GM18511 (cell line): ENCODE data around the gene ATP5PO.
"Not testable (repeated sequence)": the region's sequence is repeated elsewhere in the genome, so short reads cannot be mapped to it uniquely, and the experiment has no call there.

Experiments
- ATAC-seq: cut with Tn5 transposase; IDR thresholded peaks from one replicate; pipeline ENCODE4 v1.9.1; 2021; ENCODE audit warnings: mild to moderate bottlenecking, moderate library complexity; ENCODE audit not compliant: unreplicated experiment

The ATP5PO gene

DNA sequence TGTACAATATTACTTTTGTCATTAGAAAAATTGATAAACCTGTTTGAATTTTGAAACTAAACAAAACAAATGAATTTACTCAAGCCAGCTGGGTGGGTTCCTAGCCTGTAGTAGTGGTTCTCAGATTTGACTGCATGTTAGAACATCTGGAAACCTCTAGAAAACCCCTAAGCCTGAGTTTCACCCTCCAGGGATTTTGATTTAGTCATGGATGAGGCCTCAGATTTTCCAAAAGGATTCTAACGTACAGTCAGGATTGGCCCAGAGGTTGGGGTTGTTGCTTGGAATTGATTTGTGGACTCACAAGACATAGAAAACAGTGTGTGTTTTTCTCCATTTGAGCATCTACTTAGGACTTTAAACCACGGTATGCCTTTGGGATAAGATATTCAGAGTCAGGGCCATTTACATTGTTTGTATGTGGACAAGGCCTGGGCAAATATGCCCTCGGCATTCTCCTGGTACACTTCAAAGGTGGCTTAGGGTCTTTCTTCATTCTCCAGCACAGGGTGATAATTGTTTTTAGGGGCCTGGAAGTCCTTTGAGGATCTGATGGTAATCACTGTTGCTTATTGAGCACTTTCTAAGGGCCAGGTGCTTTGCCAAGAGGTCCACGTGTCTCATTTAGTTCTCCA lies 42.6 kb downstream of the ATP5PO start:
- ATAC-seq = no peak

DNA sequence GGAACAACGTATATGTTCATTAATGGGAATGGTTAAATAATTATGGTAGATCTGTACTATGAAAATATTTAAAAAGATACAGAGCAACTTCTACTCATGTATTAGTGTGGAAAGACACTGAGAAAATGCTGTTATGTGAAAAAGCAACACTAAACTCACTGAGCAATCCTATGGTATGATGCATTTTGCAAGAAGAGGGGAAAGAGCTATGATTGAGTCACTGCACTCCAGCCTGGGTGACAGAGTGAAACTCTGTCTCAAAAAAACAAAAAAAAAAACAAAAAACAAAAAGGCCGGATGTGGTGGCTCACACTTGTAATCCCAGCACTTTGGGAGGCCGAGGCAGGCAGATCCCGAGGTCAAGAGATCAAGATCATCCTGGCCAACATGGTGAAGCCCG lies 44.4 kb downstream of the ATP5PO start:
- no peak for ATAC-seq

DNA sequence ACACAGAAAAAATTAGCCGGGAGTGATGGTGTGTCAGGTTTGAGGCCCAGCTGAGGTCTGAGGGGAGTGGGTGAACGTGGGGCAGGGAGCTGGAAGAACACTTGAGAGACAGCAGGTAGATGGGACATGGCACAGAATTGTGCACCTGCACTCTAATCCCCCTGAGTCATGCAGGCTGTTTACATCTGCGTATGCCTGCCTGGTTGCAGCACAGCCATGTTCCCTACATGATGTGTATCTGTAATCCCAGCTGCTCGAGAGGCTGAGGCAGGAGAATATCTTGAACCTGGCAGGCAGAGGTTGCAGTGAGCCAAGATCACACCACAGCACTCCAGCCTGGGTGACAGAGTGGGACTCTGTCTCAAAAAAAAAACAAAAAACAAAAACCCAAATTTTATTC lies 44.8 kb downstream of the ATP5PO start:
- no peak for ATAC-seq

DNA sequence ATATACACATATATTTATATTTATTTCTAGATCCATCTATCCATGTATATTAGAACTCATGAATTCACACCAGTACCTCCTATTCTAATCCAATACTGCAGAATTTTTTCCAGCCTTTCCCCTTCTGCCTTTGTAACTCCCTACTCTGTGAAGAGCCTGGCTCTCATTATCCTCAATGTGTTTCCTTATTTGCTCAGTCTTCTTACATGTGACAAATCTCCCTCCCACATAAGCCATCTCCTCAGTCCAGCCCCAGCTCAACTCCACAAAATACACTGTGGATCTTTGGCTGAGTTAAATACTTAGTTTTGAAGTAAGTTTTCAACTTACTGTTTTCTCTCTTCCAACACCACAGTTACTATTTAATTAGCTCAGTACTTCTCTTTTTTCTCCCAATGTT lies 45.7 kb downstream of the ATP5PO start:
- ATAC-seq = no peak

DNA sequence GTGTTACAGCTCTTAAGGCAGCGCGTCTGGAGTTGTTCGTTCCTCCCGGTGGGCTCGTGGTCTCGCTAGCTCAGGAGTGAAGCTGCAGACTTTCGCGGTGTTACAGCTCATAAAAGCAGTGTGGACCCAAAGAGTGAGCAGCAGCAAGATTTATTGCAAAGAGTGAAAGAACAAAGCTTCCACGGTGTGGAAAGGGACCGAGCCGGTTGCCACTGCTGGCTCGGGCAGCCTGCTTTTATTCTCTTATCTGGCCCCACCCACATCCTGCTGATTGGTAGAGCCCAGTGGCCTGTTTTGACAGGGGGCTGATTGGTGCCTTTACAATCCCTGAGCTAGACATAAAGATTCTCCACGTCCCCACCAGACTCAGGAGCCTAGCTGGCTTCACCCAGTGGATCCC lies 47.7 kb downstream of the ATP5PO start:
- ATAC-seq = not testable (repeated sequence)

DNA sequence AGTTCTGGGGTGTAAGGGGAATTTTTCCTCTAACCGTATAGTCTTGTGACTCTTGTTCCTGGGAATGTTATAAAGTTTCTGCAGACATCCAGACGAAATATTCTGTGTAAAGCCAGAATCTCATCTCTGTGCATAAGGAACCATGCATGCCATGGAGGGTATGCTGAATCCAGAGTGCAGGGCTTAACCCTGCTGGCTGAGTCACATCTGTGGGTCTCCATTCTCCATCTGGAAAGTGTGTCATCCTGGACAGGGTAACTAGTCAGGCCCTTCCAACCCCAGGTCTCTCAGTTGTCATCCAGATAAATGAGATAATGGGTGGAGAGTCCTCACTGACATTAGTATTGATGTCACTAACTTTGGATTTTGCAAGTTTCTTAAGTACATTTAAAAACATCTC lies 48.8 kb downstream of the ATP5PO start:
- ATAC-seq = no peak

DNA sequence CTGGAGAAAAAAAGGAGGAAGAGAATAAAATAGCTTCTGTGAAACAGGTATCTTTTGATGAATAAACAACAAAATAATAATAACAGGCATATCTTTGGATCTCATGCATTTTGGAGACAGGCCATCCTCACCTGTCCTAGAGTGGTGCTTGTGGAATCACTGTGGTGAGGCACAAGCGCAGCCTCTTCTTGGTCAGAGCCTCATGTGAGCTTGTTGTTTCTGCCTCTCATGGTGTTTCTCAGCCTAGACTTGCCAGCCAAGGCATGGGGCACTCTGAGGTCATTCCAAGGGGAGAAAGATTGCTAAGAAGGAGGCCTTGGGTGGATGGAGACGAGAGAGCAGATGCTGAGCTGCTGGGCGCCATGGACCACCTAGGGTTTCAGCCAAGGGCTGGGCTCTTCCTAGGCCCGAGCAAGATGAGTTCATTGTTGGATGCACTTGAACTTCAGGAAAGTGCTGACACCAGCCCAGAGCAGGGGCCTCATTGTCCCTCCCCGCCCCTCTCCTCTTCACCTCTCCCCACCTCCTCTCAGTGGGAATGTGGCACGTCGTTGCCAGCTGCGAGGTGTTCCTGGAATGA lies 49.5 kb downstream of the ATP5PO start:
- no peak for ATAC-seq

DNA sequence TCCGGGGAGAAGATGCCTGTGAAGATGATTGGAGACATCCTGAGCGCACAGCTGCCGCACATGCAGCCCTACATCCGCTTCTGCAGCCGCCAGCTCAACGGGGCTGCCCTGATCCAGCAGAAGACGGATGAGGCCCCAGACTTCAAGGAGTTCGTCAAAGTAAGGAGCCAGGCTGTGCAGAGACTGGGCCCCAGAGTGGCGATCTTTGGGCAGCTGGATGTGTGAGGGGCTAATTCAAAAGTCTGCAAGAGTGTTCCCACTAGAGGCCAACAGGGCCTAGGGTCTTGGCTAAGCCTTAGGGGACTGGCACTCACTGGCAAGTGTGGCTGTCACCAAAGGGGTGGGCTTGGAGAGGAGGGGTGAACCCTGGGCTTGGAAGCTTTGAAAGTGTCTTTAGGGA lies 50.4 kb downstream of the ATP5PO start:
- no peak for ATAC-seq

DNA sequence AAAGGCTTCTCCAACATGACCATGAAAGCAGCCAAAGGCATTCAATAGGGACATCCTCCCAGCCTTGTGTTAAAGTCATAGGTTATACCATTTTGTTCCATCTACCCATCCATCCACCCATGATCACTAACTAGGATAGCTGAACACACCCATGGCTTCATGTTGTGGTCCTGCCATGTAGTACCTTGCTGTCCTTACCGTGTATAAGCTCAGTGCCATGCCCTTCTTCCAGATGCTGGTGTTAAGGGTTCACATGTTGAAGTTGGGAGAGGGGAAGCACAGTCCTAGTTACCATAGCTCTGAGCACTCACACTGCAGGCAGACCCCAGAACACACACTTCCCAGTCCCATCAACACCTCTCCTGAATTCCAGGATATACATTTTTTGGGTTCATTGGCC lies 51.5 kb downstream of the ATP5PO start:
- no peak for ATAC-seq

DNA sequence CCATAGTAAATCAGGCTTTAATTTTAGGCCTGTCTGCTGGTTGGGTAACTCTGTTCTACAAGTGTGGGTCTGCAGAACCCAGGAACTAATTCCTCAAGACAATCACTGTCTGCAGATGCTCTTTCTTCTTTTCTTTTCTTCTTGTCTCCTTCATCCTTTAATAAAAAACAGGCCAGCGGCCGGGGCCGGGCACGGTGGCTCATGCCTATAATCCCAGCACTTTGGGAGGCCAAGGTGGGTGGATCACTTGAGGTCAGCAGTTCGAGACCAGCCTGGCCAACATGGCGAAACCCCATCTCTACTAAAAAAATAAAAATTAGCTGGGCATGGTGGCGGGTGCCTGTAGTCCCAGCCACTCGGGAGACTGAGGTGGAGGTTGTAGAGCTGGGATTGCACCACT lies 52.4 kb downstream of the ATP5PO start:
- not testable (repeated sequence) for ATAC-seq

DNA sequence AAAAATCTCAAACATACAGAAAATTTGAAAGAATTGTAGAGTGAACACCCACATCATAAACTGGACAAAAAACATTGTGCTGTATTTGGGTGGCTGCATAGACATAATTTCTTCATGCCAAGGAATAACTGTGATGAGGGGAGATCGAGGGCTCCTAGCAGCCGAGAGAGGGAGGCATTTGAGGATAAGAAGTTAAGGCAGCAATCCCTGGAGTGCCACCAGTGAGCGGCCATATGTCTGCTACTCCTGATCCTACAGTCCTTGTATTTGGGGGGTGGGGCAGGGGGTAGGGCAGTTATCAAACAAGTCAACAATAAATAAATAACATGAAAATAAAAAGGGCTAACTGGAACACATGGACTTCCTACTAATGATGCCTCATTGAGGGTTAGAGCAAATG lies 54.5 kb downstream of the ATP5PO start:
- ATAC-seq = no peak

DNA sequence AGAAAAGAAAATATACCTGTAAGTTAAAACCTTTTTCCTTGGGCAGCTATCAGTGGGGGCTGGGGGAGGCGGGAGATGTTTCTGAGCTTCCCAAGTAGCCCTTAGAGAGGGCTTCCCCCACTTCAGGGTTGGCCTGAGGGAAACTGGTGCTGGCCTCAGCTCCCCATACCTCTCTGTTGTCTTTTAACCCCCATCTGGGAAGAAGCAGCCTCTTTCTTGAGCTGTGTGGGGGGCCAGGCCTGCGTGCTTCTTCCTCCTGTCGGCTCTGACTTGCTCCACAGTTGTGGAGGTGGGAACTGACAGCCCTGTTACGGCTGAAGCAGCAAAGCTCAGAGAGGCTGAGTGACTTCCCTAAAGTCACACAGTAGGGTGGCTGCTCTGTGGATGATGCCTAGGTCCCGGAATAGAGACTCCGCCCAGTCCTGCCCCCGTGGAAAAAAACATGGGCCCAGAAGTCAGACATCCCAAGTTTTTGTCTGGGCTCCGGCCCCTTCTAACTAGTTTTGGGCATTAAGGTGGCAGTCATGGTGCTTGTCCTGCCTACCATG lies 55.2 kb downstream of the ATP5PO start:
- ATAC-seq = no peak

DNA sequence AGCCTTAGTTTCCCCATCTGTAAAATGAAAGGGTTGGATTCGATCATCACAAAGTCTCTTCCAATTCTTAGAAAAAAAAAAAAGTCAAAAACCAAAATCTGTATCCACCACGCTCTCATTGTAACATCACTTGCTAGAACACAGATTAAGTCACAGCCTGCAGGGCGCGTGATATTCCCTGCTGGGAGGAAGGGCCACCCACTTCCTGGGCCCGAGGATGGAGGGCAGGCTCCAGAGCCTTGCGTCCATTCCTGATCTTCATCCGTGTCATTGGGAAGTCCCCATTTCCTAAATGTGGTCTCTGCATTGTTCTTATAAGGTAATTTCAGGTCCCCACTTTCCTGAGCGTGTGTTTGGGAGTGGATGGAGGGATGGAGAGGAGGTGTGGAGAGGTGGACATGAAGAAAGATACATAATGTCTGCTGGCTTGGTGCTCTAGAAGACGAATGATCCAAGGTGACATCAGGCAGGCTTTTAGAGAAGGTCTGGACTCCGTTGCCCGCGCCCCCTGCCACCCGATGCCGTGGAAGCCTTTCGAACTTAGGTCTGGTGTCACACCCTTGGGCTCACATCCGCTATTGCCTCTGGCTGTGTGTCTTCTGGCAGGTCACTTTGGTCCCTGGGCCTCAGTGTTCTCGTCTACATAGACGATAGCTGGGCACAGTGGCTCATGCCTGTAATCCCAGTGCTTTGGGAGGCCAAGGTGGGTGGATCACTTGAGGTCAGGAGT lies 56.1 kb downstream of the ATP5PO start:
- ATAC-seq = no peak

DNA sequence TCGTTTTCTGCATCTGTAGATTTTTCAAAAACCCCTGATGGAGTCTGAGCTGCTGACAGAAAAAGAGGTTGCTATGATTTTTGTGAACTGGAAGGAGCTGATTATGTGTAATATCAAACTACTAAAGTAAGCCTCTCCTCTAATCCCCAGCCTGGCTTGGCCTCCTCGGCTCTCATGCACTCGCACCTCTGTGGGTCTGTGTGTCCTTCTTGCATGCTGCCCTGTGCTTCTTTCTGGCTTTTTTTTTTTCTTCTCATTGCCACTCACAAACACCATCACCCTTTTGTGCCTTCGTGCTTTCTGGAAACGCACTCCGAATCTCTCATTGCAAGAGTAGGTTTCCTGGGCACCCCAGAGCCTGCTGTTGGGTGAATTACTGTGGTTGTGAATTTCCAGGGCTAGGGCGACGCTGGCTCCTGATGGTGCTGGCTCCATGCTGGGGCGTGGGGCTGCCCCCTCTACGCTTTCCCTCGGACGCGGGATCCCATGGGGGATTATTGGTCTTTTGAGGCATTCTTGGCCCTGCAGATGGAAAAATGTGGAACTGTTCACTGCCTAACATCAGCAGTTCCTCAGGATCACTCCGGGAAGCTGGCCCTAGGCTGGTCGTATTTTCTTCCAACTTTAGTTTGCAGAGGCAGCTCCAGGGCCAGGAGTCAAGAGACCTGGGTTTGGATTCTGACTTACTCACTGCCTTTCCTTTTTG lies 56.8 kb downstream of the ATP5PO start:
- ATAC-seq = no peak

DNA sequence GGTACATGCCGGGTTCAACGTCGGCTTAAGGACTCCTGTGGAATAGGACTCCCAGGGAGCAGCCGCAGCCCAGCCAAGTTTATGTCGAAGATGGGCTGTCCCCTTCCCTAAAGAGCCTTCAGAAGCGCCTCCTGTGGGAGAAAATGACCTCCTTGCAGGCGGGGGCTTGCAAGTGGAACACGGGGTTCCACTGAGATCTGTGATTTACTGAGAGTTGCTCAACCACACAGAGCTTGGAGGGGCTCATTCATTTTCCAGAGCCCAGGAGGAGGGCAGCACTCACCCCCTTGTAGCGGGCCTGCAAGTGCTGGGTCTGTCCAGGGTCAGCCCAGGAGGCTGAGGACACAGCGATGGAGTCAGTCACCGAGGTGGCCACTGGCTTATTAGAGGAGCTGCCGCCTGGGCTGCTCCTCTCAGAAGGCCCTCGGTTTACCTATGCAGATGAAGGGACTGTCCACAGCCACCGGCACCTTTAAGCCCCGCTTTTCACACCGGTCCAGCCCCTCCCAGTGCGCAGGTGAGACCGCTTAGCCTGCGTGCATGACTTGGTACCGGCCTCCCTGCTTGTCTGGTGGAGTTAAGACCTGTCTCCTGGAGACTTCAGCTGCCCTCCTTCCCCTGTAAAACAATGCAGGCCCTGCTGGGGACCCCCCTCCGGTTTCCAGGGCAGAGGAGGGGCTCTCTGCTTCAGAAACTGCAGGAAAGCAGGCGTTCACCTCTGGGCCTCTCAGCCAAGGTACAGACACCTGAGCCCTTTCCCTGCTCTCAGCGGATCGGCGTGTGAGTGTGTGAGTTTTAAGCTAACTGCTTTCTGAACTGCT lies 57.5 kb downstream of the ATP5PO start:
- ATAC-seq = no peak

DNA sequence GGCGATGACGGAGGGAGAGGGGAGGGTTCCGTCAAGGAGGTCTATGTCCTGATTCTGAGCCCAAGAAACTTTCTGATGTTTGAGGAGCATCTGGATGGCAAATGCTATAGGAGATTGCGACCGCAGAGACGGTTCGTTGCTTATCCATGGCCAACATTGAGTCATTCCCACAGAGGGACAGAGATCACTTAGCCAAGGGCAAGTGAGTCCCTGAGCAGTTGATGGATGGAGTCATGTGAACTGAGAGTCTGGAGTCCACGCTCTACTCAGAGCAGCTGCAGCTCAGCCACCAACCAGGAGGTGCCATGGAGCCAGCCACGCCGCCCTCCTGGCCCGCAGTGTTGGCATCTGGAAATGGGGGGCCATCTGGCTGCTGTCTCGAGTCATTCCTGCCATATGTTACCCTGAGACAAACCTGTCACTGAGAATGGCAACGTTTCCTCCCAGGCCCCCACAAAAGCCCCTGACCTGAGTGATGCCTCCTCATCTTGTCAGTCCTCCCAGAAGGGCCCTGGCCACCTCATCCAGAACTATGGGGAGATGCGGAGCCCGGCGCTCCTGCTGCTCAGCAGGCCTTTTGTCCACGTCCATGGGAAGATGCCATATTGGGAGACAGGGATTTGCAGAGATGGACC lies 58.6 kb downstream of the ATP5PO start:
- no peak for ATAC-seq

DNA sequence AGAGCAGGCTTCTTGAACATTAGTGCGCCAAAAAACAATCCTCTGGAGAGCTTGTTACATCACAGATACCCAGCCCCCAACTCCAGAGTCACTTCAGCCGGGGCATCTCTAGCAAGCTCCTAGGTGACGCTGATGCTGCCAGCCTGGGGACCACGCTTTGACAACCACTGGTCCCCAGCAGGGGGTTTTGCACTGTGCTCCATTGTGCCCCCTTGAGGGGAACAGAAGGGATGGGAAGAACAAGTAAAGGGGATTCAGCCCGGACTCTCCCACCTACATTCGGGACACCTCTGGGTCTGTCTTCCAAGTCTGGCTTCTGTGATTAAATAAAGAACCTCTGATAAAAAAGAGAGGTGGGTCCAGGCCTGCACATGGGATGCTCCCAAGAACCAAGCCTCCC lies 60.4 kb downstream of the ATP5PO start:
- ATAC-seq = no peak

DNA sequence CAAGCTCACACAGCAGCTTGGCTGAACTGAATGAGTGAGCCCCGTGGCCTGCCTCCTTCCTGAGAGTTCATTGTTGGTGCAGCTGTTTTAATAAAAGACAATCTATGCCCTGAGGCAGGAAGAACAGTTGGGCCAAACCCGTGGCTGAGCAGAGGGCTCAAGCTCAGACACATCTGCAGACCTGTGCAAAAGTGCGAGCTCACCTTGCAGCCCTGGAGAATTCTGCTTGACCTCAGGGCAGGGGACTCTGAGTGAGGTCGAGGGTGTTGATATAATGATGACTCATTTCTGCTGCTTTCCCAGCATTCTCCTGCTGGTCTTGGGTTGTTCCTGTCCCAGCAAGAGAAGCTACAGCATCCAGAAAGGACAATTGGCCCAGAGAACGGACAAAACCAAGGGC lies 61.0 kb downstream of the ATP5PO start:
- ATAC-seq = no peak
